HG02759 (cell line): ENCODE data around the gene BET1.
A peak's percentile ranks its signal among the peaks of the same experiment; 100 is the strongest.

Source experiments
- ATAC-seq: cut with Tn5 transposase; IDR thresholded peaks from one replicate; pipeline ENCODE4 v1.9.1; 2021; ENCODE audit warnings: mild to moderate bottlenecking, moderate library complexity; ENCODE audit not compliant: unreplicated experiment

The BET1 gene

DNA sequence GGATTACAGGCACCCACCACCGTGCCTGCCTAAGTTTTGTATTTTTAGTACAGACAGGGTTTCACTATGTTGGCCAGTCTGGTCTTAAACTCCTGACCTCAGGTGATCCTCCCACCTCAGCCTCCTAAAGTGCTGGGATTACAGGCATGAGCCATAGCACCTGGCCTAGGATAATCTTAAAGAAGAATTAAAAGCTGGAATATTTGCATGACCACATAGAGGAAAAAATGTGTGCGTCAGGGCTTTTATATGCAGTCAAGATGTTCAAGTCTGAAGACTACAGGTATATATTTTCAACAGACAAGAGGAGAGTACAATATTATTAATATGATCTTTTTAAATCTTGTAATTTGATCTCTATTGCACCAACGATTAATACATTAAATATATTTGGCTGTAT lies 43.2 kb downstream of the BET1 start:
- ATAC-seq: no peak

DNA sequence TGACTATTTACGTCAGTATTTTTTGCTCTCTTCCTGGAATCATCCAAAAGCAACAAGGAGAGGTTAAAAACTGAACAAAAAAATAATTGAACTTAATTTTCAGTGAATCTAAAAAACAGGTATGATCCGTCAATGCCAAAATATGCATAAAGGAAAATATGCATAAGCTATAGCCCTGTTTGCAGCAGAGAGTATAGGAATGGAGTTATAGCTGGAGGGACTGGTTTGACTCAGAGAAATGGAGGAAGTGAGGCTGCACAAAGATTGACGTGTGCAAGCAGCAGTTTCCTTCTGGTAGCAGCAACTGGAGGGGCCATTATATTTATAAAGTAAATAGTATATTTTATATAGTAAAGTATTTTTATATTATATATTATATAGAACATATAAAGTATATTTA lies 45.5 kb downstream of the BET1 start:
- ATAC-seq: no peak

DNA sequence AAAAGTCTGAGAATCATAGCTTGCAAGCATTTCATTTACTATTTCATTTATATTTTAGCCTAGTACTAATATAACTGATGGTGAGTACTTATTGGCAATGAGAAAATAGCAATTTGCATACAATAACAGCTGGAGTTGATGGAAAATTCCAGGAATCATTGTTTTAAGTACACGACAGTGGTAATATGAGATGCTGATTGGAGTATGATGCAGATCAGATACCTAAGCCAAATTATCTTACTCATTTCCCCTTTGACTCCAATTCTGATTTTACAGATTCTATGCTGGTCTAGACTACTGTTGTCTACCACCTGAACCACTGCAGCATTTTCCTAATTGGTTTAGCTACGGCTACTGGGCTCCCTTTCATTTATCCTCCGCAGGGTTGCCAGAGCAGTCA lies 45.9 kb downstream of the BET1 start:
- ATAC-seq: no peak

DNA sequence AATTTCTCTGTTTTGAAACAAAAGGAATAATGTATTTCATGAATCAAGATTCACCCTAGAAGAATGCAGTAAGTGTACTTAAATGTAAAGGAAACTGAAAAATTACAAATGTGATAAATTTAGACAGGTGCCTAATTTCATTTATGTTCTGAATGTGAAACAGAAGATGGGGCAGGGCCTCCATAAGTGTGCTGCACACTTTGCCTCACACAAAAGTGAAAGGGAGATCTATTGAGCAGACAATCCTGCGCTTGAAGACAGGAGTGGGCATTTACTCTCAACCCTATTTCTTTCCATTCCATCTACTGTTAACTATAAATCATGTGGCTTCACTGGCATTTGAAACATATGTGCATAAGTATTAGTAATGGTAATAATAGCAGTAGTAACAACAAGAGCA lies 46.4 kb downstream of the BET1 start:
- ATAC-seq: no peak

DNA sequence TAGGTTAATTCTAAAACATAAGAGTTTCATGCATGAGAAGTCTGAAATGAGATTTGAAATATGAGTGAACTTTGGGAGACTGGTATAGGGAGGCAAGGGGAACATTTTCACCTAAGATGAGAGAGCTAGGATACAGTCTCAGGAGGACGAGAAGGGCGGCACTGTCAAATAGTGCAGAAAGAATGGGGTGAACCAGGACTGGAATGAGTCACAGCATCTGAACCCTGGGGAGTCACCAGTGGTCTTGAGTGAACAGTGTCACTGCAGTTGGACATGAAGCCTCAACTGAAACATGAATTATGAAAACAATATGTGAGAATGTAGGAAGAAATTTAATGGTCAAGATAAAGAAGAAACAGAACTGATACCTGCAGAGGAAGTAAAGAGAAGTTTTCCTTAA lies 48.9 kb downstream of the BET1 start:
- peak; percentile 51 for ATAC-seq

DNA sequence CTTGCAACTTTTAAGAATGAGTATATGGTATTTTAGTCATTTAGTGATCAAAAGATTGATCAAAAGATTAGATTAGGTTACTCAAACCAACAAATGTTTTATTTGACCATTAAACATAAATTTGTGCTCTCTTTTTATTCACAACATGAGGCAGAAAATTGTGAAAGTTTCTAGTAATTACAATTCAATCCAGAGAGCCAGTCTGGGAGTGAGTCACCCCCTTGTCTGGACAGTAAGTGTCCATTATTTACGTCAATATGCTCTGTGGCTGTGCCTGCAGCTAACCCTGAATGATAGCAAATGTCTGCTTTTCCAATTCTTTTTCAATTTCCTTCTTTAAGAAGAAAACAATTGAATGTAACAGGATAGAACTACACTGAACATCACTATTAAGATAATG lies 54.7 kb downstream of the BET1 start:
- ATAC-seq: no peak

DNA sequence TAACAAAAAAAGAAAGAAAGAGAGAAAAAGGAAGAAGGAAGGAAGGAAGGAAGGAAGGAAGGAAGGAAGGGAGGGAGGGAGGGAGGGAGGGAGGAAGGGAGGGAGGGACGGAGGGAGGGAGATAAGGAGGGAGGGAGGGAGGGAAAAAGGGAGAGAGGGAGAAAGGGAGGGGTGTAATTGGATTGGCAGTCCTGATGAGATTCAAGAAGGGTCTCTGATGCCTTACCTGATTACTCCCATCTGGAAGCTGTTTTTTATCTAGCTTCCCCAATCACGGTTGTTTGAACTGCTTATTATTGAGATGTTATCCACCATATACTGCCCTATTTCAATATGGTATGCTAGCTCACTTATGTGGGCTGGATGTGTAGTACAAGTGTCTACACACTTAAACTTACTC lies 55.3 kb downstream of the BET1 start:
- no peak for ATAC-seq

DNA sequence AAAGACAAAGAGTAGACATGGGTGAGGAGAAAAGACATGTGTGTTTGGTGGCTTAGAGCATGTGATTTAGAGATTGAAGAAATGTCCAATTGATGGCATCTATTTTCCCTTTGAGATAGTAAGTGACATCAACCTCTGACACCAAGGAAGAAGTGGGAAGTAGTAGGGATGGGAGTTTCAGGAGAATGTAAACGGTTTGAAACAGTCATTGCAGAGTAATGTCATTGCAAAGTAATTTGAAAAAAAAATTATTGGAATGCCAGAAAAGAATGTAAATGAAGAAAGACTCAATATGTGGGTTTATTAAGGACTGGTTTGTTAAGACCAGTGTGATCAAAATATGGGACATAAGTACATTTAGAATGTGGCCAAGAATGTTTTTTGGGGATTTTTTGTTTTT lies 56.0 kb downstream of the BET1 start:
- no peak for ATAC-seq

DNA sequence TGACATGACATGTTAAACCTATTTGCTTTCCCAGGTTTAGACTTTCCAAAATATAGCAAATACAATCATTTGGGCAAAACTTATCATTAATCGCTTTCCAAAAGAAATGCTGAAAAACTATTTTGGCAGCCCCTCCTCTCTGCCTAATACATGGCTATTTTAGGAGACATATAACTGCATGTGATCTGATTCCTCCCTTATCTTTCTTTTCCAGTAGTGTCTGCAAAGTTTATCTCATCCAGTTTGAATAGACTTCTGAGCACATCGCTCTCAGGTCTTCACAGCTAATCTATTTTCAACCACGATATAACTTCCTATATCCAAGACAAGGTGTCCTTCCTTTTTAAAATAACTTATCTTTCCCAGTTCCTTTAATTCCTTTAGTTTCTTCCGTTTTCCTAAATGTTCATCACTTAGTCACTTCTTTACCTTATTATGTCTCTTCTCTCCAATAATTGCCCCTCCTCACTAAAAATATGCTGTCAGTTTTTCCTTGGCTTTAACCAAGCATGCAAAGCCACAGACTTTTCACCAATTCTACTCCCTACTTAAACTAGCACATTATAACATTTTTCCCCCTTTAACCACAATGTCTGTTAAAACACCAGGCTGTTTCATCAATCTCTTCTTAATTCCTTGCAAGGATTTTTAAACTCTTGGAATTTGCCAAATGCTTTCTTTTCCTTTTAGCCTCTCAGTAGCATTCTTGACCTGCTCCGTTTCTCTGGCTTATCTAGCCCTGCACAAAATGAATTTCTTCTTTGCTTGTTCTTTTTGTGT lies 58.2 kb downstream of the BET1 start:
- ATAC-seq: no peak

DNA sequence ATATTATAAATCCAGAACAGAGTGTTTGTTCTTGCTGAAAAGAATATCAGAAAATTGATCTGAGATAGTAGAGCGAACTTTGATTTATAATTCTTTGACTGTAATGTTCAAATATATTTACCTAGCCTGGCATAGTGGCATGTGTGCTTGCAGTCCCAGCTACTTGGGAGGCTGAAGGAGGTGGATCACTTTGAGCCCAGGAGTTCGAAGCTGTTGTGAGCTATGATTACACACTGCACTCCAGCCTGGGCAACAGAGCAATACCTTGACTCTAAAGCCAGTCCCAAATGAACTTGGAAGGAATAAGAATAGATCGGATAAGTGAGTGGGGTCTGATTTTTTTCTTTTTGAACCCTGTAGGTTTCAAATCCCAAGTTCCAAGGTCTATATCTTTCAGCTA lies 59.1 kb downstream of the BET1 start:
- ATAC-seq: no peak

DNA sequence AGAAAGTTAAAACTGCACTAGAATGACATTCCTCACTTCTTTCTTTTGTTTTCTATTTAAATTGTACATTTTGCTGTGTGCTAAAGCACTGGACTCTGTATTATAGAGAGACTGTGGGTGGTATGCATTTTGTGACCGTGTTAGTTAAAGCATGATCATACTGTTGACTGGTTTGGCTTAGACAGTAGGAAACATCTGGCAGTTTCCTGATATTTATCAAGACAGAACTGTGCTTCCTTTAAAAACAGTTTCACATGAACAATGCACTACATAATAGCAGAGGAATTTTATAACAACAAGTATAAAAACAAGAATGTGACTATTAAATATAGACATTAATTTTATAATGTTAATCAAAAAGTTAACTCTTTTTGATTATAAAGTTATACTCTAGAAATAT lies 59.5 kb downstream of the BET1 start:
- no peak for ATAC-seq

DNA sequence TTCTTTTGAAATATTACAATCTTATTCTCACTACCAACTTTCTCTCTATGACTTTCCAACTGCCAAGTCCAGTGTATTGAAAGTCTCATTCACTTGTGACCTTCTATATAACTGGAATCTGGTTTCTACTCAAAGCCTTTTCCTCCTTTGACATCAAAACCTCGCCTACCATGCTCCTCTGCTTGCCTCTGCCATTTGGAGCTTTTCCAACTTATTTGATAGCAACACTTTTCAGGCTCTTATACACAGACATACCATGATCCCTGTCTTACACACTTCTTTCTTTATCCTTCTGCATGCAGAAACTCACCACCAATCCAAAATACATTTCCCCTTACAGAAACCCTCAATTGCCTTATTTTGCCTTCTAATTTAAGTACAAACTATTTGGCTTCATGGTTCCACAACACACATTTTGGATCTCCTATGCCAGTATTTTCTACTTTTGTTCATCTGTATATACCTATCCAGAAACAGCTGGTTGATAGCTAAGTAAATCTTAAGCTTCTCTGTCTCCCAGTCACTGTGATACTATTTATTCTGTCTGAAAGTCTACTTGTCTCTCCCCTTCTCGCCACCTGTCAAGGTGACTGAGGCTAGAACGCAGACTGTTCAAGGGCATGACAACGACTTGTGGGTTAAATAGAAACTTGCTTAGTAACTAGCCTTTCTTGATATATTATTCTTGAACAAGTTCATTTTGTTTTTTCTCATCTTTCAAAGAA lies 60.2 kb downstream of the BET1 start:
- ATAC-seq: no peak
